ENCODE results near the gene CLSTN2.

DNA sequence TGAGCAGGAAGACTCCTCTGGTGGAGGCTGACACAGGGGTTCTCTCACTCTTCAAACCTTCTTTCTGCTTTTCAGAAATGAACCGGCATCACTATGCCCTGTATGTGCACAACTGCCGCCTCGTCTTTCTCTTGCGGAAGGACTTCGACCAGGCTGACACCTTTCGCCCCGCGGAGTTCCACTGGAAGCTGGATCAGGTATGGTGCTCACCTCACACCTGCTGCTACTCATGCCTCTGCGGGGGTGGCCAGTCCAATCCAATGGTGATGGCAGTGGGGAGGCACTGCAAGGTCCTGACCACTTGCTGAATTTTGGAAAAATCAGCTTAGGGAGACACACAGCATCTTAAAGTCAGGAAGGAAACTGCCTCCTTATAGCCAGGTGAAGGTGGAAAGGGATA is 531.5 kb downstream of the CLSTN2 start:
- TF ChIP-seq, protein P1, sequence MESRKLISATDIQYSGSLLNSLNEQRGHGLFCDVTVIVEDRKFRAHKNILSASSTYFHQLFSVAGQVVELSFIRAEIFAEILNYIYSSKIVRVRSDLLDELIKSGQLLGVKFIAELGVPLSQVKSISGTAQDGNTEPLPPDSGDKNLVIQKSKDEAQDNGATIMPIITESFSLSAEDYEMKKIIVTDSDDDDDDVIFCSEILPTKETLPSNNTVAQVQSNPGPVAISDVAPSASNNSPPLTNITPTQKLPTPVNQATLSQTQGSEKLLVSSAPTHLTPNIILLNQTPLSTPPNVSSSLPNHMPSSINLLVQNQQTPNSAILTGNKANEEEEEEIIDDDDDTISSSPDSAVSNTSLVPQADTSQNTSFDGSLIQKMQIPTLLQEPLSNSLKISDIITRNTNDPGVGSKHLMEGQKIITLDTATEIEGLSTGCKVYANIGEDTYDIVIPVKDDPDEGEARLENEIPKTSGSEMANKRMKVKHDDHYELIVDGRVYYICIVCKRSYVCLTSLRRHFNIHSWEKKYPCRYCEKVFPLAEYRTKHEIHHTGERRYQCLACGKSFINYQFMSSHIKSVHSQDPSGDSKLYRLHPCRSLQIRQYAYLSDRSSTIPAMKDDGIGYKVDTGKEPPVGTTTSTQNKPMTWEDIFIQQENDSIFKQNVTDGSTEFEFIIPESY (IDR thresholded peaks at IDR 0.05; ENCODE audit: extremely low read depth, insufficient replicate concordance, low read length) = no peak
- TF ChIP-seq EZH2 (IDR thresholded peaks at IDR 0.05) (no peak), SP1 (IDR thresholded peaks at IDR 0.05; ENCODE audit: low read depth) (no peak), POLR2AphosphoS5 (IDR thresholded peaks at IDR 0.05; ENCODE audit: low read depth, low read length) (no peak), EZH2phosphoT487 (IDR thresholded peaks at IDR 0.05; ENCODE audit: borderline replicate concordance) (no peak), POLR2A (IDR thresholded peaks at IDR 0.05; ENCODE audit: borderline replicate concordance, extremely low read depth, insufficient read depth, insufficient read length) (no peak), YY1 (IDR thresholded peaks at IDR 0.05; ENCODE audit: extremely low read depth, insufficient replicate concordance, low read depth, low read length) (no peak), JUND (IDR thresholded peaks at IDR 0.05) (no peak), ZFX (IDR thresholded peaks at IDR 0.05) (no peak), ZNF274 (IDR thresholded peaks at IDR 0.05; ENCODE audit: low read depth, low read length) (no peak)
- TF ChIP-seq, protein P2, sequence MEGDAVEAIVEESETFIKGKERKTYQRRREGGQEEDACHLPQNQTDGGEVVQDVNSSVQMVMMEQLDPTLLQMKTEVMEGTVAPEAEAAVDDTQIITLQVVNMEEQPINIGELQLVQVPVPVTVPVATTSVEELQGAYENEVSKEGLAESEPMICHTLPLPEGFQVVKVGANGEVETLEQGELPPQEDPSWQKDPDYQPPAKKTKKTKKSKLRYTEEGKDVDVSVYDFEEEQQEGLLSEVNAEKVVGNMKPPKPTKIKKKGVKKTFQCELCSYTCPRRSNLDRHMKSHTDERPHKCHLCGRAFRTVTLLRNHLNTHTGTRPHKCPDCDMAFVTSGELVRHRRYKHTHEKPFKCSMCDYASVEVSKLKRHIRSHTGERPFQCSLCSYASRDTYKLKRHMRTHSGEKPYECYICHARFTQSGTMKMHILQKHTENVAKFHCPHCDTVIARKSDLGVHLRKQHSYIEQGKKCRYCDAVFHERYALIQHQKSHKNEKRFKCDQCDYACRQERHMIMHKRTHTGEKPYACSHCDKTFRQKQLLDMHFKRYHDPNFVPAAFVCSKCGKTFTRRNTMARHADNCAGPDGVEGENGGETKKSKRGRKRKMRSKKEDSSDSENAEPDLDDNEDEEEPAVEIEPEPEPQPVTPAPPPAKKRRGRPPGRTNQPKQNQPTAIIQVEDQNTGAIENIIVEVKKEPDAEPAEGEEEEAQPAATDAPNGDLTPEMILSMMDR (IDR thresholded peaks at IDR 0.05 in 2 of 3, conservative IDR thresholded peaks at IDR 0.05 in 1 of 3; ENCODE audit: borderline replicate concordance in 1 of 3, insufficient read depth in 1 of 3, low read depth in 2 of 3, low read length in 2 of 3) = no peak
- TF ChIP-seq, protein P3, sequence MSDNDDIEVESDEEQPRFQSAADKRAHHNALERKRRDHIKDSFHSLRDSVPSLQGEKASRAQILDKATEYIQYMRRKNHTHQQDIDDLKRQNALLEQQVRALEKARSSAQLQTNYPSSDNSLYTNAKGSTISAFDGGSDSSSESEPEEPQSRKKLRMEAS (IDR thresholded peaks at IDR 0.05) = no peak
- TF ChIP-seq, protein P4, sequence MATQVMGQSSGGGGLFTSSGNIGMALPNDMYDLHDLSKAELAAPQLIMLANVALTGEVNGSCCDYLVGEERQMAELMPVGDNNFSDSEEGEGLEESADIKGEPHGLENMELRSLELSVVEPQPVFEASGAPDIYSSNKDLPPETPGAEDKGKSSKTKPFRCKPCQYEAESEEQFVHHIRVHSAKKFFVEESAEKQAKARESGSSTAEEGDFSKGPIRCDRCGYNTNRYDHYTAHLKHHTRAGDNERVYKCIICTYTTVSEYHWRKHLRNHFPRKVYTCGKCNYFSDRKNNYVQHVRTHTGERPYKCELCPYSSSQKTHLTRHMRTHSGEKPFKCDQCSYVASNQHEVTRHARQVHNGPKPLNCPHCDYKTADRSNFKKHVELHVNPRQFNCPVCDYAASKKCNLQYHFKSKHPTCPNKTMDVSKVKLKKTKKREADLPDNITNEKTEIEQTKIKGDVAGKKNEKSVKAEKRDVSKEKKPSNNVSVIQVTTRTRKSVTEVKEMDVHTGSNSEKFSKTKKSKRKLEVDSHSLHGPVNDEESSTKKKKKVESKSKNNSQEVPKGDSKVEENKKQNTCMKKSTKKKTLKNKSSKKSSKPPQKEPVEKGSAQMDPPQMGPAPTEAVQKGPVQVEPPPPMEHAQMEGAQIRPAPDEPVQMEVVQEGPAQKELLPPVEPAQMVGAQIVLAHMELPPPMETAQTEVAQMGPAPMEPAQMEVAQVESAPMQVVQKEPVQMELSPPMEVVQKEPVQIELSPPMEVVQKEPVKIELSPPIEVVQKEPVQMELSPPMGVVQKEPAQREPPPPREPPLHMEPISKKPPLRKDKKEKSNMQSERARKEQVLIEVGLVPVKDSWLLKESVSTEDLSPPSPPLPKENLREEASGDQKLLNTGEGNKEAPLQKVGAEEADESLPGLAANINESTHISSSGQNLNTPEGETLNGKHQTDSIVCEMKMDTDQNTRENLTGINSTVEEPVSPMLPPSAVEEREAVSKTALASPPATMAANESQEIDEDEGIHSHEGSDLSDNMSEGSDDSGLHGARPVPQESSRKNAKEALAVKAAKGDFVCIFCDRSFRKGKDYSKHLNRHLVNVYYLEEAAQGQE (IDR thresholded peaks at IDR 0.05; ENCODE audit: low read depth) = no peak

All from HCT116 (cell line).